ENCODE measurements around the gene HAUS5.
A peak's percentile ranks its signal among the peaks of the same experiment; 100 is the strongest.

Gene HAUS5

GRCh38 chr19:35607661-35608060 is 4.9 kb upstream of the HAUS5 start:
- DNase-seq (ENCODE audit: low read depth in 2 of 2): no peak

GRCh38 chr19:35608251-35608650 is 4.3 kb upstream of the HAUS5 start:
- no peak for DNase-seq (ENCODE audit: low read depth in 2 of 2)

GRCh38 chr19:35609851-35610353 is 2.6 kb upstream of the HAUS5 start:
- DNase-seq (ENCODE audit: low read depth in 2 of 2): no peak

GRCh38 chr19:35612224-35612558 is 344 bp upstream of the HAUS5 start:
- DNase-seq (ENCODE audit: low read depth in 2 of 2): no peak

GRCh38 chr19:35613574-35613973 is 1.0 kb downstream of the HAUS5 start:
- DNase-seq (ENCODE audit: low read depth in 2 of 2): no peak

- no peak for DNase-seq (ENCODE audit: low read depth in 2 of 2)
These were observed 2.5 kb downstream of the HAUS5 start for GRCh38 chr19:35615036-35615435.

GRCh38 chr19:35618857-35619256 is 6.3 kb downstream of the HAUS5 start:
- DNase-seq (ENCODE audit: low read depth in 2 of 2): no peak

GRCh38 chr19:35619290-35619923 is 6.9 kb downstream of the HAUS5 start:
- no peak for DNase-seq (ENCODE audit: low read depth in 2 of 2)

- DNase-seq (ENCODE audit: low read depth in 2 of 2): no peak
These were observed 7.5 kb downstream of the HAUS5 start for GRCh38 chr19:35620001-35620400.

GRCh38 chr19:35621708-35622107 is 9.2 kb downstream of the HAUS5 start:
- no peak for DNase-seq (ENCODE audit: low read depth in 2 of 2)

- no peak for DNase-seq (ENCODE audit: low read depth in 2 of 2)
These were observed 10.2 kb downstream of the HAUS5 start for GRCh38 chr19:35622750-35623149.

GRCh38 chr19:35623327-35624010 is 10.9 kb downstream of the HAUS5 start:
- no peak for DNase-seq (ENCODE audit: low read depth in 2 of 2)

GRCh38 chr19:35628264-35628564 is 15.7 kb downstream of the HAUS5 start:
- no peak for DNase-seq (ENCODE audit: low read depth in 2 of 2)

- peak; percentile 89 to 91 for DNase-seq (ENCODE audit: low read depth in 2 of 2)
These were observed 16.2 kb downstream of the HAUS5 start, which contains the start of gene RBM42 for GRCh38 chr19:35628565-35629331. RBM42 (plus strand) TSS chr19:35629036; CDS start chr19:35629154, 118 bp downstream.

GRCh38 chr19:35629332-35629633 is 16.7 kb downstream of the HAUS5 start:
- no peak for DNase-seq (ENCODE audit: low read depth in 2 of 2)

GRCh38 chr19:35633727-35634440 is 21.3 kb downstream of the HAUS5 start:
- DNase-seq (ENCODE audit: low read depth in 2 of 2): no peak

- no peak for DNase-seq (ENCODE audit: low read depth in 2 of 2)
These were observed 24.1 kb downstream of the HAUS5 start for GRCh38 chr19:35636651-35637050.

GRCh38 chr19:35637165-35637564 is 24.6 kb downstream of the HAUS5 start:
- DNase-seq (ENCODE audit: low read depth in 2 of 2): no peak

GRCh38 chr19:35639321-35639639 is 26.7 kb downstream of the HAUS5 start:
- no peak for DNase-seq (ENCODE audit: low read depth in 2 of 2)

- no peak for DNase-seq (ENCODE audit: low read depth in 2 of 2)
These were observed 27.3 kb downstream of the HAUS5 start for GRCh38 chr19:35639863-35640262.

GRCh38 chr19:35641515-35642151 is 29.1 kb downstream of the HAUS5 start, which contains the start of gene ETV2:
ETV2 (plus strand) TSS chr19:35641745; CDS start chr19:35642461, 716 bp downstream.
- no peak for DNase-seq (ENCODE audit: low read depth in 2 of 2)

GRCh38 chr19:35642312-35642711 is 29.8 kb downstream of the HAUS5 start:
- no peak for DNase-seq (ENCODE audit: low read depth in 2 of 2)
